ELR (cell line): ENCODE results near the gene SUGCT.
"Not testable (repeated sequence)": the region's sequence is repeated elsewhere in the genome, so short reads cannot be mapped to it uniquely, and the experiment has no call there.

ENCODE experiments used
- DNase-seq: peaks from one replicate; pipeline ENCODE4 v3.0.0-alpha.2; 2015; ENCODE audit warnings: low read depth

Gene SUGCT

GRCh38 chr7:40622941-40623501 lies 488.2 kb downstream of the SUGCT start:
- no peak for DNase-seq

- no peak for DNase-seq
Measured at GRCh38 chr7:40623863-40624262, 489.1 kb downstream of the SUGCT start.

- DNase-seq = not testable (repeated sequence)
Measured at GRCh38 chr7:40627361-40627760, 492.6 kb downstream of the SUGCT start.

DNA sequence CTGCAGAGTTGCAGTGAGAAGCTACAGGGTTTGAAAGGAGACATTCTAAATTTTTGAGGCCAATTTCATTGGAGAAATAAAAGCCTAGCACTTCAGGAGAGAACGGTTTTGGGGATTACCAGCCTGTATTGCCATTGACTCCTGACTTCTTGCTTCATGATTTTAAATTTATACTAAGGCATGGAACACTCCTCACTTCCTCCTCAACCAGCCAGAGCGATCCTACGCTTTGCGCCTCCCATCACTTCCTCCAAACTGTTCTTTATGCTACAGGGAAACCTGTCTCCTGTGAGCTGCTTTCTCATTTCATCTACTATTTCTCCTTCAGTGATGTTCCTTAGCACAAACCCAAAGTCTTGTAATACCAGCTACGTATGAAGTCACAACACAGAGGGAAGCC lies 495.1 kb downstream of the SUGCT start:
- no peak for DNase-seq

DNA sequence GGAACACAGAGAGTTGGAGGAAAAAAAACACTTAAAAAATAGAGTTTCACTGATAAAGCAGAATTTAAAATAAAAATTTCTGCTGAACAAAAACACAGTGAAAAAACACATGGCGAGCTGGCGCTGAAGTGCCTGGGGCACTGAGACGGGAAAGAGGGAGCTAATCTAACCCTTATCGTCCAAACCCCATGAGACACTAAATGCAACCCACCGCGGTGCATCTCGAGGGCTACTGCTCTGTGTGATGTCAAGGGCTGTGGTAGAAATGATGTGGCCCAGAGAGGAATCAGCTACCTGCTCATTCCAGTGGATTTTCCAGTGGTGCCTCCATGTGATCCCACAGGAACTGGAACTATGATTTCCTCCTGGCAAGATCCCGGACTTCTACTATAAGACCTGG lies 499.3 kb downstream of the SUGCT start:
- no peak for DNase-seq

DNA sequence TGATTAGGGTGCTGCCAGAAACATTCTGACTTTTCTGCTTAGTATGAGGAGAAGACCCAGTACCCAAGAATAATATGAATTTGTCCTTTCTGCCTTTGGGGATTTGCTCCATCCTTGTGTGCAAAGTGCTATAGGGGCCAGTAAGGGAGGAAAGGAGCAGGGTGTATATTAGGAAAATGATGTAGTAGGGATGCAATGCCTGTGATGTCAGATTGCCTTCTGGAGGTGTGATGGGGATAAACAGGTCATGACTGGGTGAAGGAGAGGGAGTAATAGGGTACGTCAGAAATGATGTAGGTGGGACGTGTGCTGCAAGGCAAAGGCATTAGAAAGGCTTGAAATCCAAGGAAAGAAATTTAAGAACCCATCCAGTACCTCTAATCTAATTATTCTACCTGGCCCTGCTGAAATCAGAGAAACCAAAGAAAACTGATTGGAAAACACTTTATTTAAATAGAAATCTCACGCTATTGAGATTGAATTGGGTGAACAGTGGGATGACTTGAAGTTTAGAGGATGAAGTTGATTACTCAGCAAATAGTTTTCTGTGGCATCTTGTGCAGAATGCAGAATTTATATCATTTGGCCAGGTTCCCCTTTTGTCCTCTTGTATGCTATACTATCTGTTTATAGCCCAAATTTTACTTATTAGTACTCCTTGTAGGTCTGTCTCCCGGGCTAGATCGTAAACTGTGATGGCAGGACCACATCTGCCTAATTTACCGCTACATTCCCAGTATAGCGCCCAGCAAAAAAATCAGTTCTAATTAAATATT lies 503.9 kb downstream of the SUGCT start:
- DNase-seq = no peak

DNA sequence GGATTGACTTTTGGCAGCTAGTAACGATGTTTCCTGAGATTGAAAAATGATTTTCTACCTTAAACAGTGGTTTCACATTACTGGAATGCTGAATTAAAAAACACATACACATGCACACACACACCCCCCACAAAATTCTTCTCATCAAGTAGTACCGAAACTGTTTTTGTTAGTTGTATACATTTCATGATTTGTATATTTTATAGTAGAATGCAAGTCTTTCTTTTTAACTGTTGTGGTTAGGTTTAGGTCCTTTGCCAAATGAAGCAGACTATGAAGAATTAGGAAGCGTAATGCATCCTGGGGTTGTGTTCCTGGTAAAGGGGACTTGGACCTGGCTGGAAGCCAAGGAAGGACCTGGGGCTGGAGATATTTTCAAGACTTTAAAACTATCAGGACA lies 505.8 kb downstream of the SUGCT start:
- DNase-seq = no peak

- no peak for DNase-seq
Measured at GRCh38 chr7:40641701-40642100, 506.9 kb downstream of the SUGCT start.

DNA sequence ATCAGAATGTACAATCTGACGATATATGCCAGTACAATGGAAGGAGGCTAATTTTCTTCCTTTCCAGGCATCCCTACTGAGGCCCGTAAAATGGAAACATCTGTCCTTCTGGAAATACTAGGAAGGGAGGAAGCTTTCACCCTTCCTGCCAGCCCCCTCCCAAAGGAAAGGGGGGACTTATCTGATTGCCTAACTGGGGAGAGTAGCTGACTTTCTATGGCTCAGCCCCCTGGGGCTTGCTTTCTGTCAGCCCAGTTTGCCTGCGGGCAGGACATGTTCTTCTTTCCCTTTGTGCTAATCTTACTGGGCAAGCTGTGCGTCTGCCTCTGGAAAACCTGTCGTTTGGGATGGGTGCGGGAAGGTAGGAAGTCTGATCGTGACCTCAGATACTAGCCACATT lies 508.9 kb downstream of the SUGCT start:
- no peak for DNase-seq

DNA sequence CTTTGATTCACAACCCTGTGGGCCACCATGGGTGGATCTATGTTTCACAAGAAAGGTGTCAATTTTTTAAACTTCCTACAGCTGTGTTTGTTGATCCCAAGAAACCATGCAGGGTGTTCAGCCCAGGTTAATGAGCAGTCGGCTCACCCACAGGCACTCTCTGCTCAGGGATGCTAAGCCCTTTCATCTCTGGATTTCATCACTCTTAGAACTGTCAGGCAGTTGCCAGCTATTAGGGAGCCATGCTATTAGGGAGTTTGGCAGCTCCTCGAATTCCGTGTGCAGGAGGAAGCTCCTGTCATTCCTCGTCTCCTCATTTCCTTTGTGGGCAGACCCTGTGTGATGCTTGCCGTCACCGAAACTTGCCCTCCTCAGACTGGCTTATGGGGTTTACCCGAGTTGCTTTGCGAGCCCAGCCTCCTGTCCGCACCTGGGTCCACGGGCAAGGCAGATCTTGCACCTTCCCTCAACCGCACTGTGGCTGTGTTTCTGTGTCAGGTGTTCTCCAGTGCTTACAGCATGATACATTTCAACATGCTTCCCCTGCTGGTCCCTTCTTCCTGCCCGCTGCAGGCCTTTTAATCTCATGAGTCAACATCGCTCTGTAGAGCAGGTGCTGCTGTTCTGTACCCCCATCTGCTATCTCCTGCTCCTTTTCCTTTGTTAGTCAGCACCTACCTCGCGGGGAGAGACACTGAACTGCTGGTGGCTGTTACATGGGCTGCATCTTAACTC lies 509.8 kb downstream of the SUGCT start:
- no peak for DNase-seq

DNA sequence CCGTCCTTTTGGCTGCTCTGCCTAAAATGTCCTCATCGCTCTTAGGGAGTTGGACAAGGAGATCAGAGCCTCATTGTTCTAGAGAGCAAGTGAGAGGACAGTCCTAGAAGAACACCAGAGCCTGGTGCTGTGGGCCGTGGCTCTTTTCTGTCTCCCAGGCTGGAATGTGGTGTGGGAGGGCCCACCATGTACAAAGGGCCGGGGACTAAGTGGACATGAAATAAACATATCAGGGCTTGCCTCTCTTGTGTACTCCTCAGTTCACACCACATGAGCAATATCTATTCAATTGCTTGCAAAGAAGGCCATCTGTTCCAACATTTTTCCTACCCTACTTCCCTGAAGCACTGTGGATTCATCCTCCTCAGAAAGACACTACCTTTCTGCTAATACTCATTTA lies 510.4 kb downstream of the SUGCT start:
- DNase-seq = no peak

DNA sequence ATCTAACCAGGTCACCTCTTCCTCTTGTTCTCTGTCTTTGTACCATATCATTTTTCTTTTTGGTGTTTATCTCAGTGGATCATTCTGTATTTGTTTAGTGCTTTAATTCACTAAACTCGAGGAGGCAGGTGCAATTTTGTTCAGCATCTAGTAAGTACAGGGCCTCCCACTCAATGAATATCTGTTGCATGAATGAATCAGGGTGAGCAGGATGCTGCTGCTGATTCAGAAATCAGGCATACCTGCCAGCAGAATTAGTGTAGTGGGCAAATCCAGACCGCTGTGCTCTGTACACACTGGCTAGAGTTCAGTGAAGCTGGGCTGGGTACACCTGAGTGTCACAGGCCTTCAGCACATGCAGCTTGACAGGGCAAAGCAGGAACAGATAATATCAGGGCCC lies 511.9 kb downstream of the SUGCT start:
- peak; percentile 15 for DNase-seq

DNA sequence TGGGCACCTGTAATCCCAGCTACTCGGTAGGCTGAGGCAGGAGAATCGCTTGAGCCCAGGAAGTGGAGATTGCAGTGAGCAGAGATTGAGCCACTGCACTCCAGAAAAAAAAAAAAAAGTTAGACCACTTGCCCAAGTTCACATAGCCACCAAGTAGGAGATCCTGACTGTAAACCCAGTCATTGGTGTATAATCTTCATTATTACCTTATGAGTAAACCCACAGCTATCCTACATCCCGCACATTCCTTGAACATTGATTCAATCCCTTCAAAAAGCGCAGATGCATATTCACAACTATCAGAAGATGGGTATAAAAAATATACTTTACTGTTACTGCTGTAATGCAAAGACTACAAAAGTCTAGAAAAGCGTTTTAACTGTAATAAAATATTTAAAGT lies 512.9 kb downstream of the SUGCT start:
- peak; percentile 80 for DNase-seq

DNA sequence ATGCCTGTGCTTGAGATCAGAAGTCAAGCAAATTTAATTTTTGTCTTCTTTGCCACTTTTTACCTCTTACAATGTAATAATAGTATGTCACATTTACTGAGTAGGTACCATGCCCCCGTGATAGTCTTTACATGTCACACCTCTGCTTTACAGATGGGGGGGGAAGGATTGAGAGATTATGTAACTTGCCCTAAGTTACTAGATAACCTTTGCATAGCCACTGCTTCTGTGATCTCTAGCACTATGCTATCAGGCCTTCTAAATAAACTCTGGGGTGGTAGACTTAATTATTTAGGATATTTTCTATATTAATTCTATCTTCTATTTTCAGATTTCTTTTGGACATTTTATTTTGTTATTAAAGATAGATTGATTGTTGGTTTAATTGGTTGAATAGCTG lies 514.4 kb downstream of the SUGCT start:
- no peak for DNase-seq

- DNase-seq = not testable (repeated sequence)
Measured at GRCh38 chr7:40650903-40651302, 516.1 kb downstream of the SUGCT start.

DNA sequence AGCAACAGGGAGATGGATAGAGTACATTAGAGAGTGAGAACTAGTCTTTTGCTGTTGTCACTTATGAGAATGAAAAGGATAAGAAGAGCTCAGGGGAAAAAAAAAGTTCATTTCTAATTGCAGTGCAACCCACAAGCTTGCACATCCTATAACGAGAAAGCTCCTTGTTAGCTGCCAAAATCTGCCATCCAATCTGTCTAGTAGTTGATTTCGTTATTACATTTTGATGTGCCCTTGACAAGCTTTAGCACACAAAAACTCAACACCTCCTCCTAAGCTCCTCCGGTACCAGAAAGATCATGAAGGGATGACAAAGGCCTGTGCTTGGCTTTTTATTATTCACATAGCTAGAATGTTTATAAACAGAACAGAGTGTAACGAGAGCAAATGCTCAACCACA lies 519.4 kb downstream of the SUGCT start:
- DNase-seq = no peak

DNA sequence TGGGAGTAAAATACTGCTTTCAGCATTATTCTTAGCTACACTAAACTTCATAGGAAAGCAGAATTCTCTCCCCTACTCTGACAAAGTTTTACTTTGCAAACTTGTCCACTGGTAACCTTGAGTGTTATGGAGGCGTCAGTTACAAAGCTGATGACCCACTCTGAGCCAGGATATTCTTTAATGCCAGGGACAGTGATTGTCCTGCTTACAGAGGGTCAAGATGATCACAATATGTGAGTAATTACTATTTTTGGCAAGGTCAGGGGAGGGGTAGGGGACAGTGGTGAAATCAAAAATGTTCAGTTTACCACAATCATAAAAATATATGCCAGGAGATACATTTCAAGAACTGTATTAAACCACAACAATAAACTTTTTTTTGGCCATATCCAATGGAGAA lies 520.6 kb downstream of the SUGCT start:
- DNase-seq = no peak

- no peak for DNase-seq
Measured at GRCh38 chr7:40656349-40656748, 521.5 kb downstream of the SUGCT start.

DNA sequence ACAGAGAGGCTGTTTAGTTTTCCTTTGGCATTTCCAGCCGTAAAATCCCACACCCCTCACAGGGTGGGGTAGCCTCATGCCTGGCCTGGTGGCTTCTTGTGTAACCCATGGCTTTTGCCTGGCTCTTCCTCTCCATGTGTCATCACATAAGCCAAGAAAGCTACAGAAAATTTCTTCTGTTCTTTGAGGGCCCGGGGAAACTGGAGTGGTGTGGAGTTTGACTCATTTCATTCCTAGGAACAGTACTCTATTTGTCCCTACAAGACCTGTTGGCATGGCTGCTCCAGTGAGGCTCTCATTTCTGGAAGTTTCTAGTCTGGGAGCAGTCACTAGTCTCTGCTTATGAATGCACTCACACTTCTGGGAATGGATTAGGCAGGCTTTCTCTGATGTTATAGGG lies 523.9 kb downstream of the SUGCT start:
- DNase-seq = peak; percentile 23

DNA sequence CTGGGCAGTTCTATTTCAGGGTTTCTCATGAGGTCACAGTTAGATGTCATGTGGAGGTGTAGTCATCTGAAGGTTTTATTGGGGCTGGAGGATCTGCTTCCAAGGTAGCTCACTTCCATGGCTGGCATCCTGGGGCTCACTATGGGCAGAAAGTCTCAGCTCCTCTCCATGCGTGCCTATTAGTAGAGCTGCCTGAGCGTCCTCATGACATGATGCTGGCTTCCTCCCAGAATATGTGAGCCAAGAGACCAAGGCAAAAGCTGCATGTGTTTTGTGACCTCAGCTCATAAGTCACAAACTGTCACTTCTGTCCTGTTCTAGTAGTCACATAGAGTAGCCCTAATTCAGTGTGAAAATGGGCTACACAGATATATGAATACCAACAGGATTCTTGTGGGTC lies 524.4 kb downstream of the SUGCT start:
- DNase-seq = no peak

DNA sequence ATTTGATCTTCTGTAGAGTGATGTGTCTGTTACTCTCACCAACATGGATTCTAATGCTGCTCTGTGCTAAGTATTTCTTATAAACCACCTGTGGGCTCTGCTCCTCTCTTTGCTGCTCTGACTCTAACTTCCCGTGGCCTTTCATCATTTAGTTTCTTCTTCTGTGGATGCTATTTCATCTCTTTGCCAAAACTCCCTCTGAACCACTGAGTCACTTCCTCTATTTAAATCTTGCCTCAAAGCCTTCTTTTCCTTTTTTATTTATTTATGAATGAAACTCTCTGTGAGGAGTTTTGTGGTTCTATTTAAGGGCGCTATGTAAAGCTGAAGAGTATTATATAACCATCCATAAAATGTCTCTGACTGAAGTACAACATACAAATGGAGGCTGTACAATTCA lies 538.5 kb downstream of the SUGCT start:
- DNase-seq = peak; percentile 78

DNA sequence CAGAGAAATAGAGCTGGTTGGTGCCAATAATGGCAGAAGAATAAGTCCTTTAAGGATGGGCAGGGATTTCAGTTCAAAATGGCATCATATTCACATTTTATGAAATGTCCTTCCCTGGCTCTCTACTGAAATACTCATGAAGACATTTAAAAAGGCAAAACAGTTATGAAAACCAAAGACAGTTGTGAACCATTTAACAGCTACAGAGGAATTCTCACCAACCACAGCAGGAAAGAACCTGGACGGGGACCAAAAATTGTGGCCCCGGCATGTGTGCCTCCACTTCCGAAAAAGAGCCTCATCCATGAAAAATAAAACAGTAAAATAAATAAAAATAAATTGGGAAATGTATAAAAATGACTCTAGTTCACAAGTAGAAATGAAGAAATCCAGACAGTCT lies 539.5 kb downstream of the SUGCT start:
- DNase-seq = no peak

DNA sequence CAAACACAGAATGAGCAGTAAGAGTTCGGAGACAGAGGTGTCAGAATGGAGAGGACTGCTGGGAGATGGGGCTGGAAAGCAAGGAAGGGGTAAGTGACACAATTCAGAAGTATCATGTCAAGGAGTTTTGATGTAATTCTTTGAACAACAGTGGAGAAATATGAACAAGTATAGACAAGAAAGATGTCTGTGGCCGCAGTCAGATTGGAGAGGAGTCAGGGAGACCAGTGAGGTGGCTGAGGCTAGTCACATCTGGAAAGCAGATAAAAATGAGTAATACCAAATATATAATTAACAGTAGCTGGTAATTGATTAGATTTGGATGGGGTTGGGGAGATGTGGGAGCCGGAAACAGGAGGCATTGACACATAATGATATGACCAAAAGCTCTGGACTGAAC lies 540.9 kb downstream of the SUGCT start:
- DNase-seq = no peak
